Endothelial cell of umbilical vein (primary cell): ENCODE results near the gene FYN. TPM values are rescaled to one million over a fixed set of nuclear protein-coding genes. Genes with fewer than 3 reads are reported as not detected.

Source experiments
- BruUV-seq: library from RNA; stranded (reverse); fragments of 400-500 nt; replicated peaks from 2 replicates; lab custom pipeline; 2021; lab: Mats Ljungman, UMichigan
- CTCF ChIA-PET: fragments of 300-600, 350-600 bp; sonication (Branson Sonifier 250); formaldehyde crosslinking; loops from one replicate; lab custom pipeline; 2021; ENCODE audit warnings: antibody characterized with exemption, inconsistent platforms; lab: Charles Lee
- POLR2A ChIA-PET: fragments of 300-600, 350-600 bp; sonication (Branson Sonifier 250); formaldehyde crosslinking; loops from one replicate; lab custom pipeline; 2021; ENCODE audit warnings: antibody characterized with exemption, inconsistent platforms; lab: Charles Lee
- DNase-seq: peaks from one replicate; pipeline ENCODE4 v3.0.0-alpha.2; 2011; ENCODE audit warnings: low read depth, low spot score
- FAIRE-seq: peaks from 2 replicates; lab custom pipeline; 2011; peaks lifted over from hg19 to GRCh38; lab: Jason Lieb, UNC
- H2AFZ ChIP-seq: 2 replicates; pipeline ENCODE4 v1.6.0; 2012; ENCODE audit warnings: low read depth, low read length, control low read depth, inconsistent platforms
- H3K27ac ChIP-seq: 2 replicates; pipeline ENCODE4 v1.5.1; 2011; ENCODE audit warnings: low read depth, mild to moderate bottlenecking, control low read depth, low read length, moderate library complexity; ENCODE audit not compliant: insufficient read depth
- H3K27me3 ChIP-seq, 2 experiments: 2 replicates each; pipeline versions ENCODE4 v1.6.0 to v1.6.1; 2011; ENCODE audit warnings: low read length in 2 of 2, mixed read lengths in 1 of 2; ENCODE audit not compliant: control insufficient read depth in 2 of 2, insufficient read depth in 2 of 2
- H3K36me3 ChIP-seq, 2 experiments: 2 replicates in 1 of 2; 3 replicates in 1 of 2; pipeline ENCODE4 v1.5.1; 2011; ENCODE audit warnings: low read length in 2 of 2, mild to moderate bottlenecking in 1 of 2, moderate library complexity in 1 of 2; ENCODE audit not compliant: control insufficient read depth in 2 of 2, insufficient read depth in 2 of 2; ENCODE audit errors: extremely low read depth in 1 of 2
- H3K4me1 ChIP-seq: 3 replicates; pipeline ENCODE4 v1.5.1; 2011; ENCODE audit warnings: mild to moderate bottlenecking, low read length; ENCODE audit not compliant: control insufficient read depth, insufficient read depth; ENCODE audit errors: extremely low read depth
- H3K4me2 ChIP-seq: 2 replicates; pipeline ENCODE4 v1.6.1; 2011; ENCODE audit warnings: low read length, control low read depth, mixed read lengths; ENCODE audit not compliant: insufficient read depth
- H3K4me3 ChIP-seq, 3 experiments: fragments of 200-600 bp in 1 of 3; sonication (generic), shearing (Covaris generic) in 1 of 3; replicated peaks in 1 of 3; 2 replicates each; pipeline ENCODE4 v1.5.1; 2011 to 2016; ENCODE audit warnings: control low read depth in 3 of 3, low read length in 3 of 3, mild to moderate bottlenecking in 2 of 3, inconsistent platforms in 1 of 3, low read depth in 1 of 3, moderate library complexity in 1 of 3; ENCODE audit not compliant: insufficient read depth in 1 of 3
- H3K79me2 ChIP-seq: 2 replicates; pipeline ENCODE4 v1.6.0; 2012; ENCODE audit warnings: low read length, inconsistent platforms; ENCODE audit not compliant: control insufficient read depth, insufficient read depth
- H3K9ac ChIP-seq: replicated peaks from 2 replicates; pipeline ENCODE3; 2011; ENCODE audit warnings: low read length, control low read depth; ENCODE audit not compliant: insufficient read depth; ENCODE audit errors: extremely low read depth
- H3K9me1 ChIP-seq: replicated peaks from 3 replicates; pipeline ENCODE4 v1.6.0; 2011; ENCODE audit warnings: mild to moderate bottlenecking, low read length; ENCODE audit not compliant: control insufficient read depth, insufficient read depth; ENCODE audit errors: extremely low read depth
- H3K9me3 ChIP-seq: replicated peaks from 2 replicates; pipeline ENCODE4 v1.5.1; 2012; ENCODE audit warnings: low read length, inconsistent platforms; ENCODE audit not compliant: control insufficient read depth, insufficient read depth
- H4K20me1 ChIP-seq: replicated peaks from 2 replicates; pipeline ENCODE3; 2011; ENCODE audit warnings: mild to moderate bottlenecking, low read length; ENCODE audit not compliant: control insufficient read depth, insufficient read depth; ENCODE audit errors: extremely low read depth
- EZH2 ChIP-seq: IDR thresholded peaks from 2 replicates; pipeline ENCODE4 v1.6.1; 2012; ENCODE audit warnings: borderline replicate concordance, low read depth, mild to moderate bottlenecking, moderate library complexity, low read length, inconsistent platforms; ENCODE audit not compliant: severe bottlenecking
- GATA2 ChIP-seq: IDR thresholded peaks from 2 replicates; pipeline ENCODE4 v1.7.0; 2011; ENCODE audit warnings: low read depth, mild to moderate bottlenecking, moderate library complexity, mixed read lengths, low read length; ENCODE audit not compliant: insufficient read length, insufficient read depth
- JUN ChIP-seq: IDR thresholded peaks from 2 replicates; pipeline ENCODE4 v1.6.1; 2011; ENCODE audit warnings: borderline replicate concordance, low read depth; ENCODE audit not compliant: insufficient read length, insufficient read depth
- MYC ChIP-seq: IDR thresholded peaks from one replicate; pipeline ENCODE4 v1.6.1; 2011; ENCODE audit warnings: mild to moderate bottlenecking, low read depth, low read length
- POLR2A ChIP-seq: IDR thresholded peaks from 2 replicates; pipeline ENCODE4 v1.6.1; 2012; ENCODE audit warnings: low read depth, mild to moderate bottlenecking, control low read depth, low read length
- POLR2AphosphoS5 ChIP-seq: IDR thresholded peaks from 2 replicates; pipeline ENCODE4 v1.6.1; 2012; ENCODE audit warnings: low read depth, mild to moderate bottlenecking, control low read depth, low read length, moderate library complexity; ENCODE audit not compliant: insufficient read depth
- dilution Hi-C: fragments of 300-500 bp; cut with MboI; formaldehyde crosslinking; loops from one replicate; pipeline ENCODE4 v1.15.0; 2019; ENCODE audit warnings: low sequenced_read_pairs; ENCODE audit not compliant: extremely low pct_ligation_motif_present
- intact Hi-C: fragments of 100-400 bp; cut with micrococcal nuclease; formaldehyde crosslinking; loops from one replicate; pipeline ENCODE4 v1.10.0; 2022
- polyA plus RNA-seq, 4 experiments: library from polyadenylated mRNA; depleted of rRNA in 3 of 4; stranded (reverse) in 3 of 4; unstranded in 1 of 4; fragments of >200 nt; gene quantifications; 2 replicates each; pipeline versions ENCODE4 v1.2.1 to v1.2.3, GENCODE V29; 2011 to 2012; ENCODE audit warnings: missing spikeins in 1 of 4
- total RNA-seq: library from RNA; stranded (reverse); gene quantifications from 2 replicates; pipeline ENCODE4 v1.2.3, GENCODE V29; 2021
- TF ChIP-seq, protein P1 (sequence below), 2 donors: IDR thresholded peaks; 1 replicate in 1 of 2; 2 replicates in 1 of 2; pipeline ENCODE4 v1.5.1; 2011; ENCODE audit warnings: low read length in 2 of 2, mild to moderate bottlenecking in 2 of 2, moderate library complexity in 2 of 2, control low read depth in 1 of 2, inconsistent platforms in 1 of 2, low read depth in 1 of 2; ENCODE audit not compliant: insufficient read depth in 1 of 2; ENCODE audit errors: extremely low read depth in 1 of 2
- TF ChIP-seq, protein P2 (sequence below): IDR thresholded peaks from 2 replicates; pipeline ENCODE4 v1.6.1; 2011; ENCODE audit not compliant: insufficient read depth, insufficient read length

The FYN gene
- total and polyA plus RNA-seq, 2 donors (not counting 3 experiments of a cell fraction or from before 2014, with no cell fraction given): 69.0 to 143 TPM

DNA sequence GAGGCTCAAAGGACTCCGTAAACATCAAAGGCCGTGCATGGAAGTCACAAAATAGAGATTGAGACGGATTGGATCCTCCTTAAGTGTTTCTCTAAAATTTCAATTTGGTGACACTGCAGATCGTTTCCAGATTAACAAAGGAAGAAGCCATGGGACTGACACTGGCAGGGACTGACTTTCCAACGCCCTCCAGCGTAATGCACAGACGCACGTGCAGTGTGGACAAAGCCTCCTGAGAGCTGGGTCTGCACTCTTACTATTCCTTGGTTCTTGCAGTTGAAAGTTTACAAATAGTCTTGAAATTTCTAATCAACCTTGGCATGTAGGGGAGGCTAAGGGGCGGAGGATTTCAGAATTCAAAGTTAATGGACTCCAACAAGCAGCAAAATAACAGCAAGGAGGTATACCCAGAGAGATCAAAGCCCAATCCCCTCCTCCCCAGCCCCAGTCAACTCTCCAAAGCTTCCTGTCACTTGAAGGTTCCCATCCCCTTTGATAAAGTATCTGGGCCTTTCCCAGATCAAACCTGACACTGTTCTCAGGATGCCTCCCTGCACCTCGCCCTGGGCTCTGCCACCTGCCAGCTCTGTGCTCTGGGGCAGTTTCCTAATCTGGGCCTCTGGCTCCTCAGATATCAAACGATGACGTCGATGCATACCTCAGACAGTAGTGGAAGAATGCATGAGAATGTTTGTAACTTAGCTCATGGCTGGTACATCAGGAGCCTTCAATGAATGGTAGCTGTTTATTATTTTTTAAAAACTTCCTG lies 161.1 kb downstream of the FYN start:
- Histone ChIP-seq H3K79me2 (no peaks in the 10 kb centered on the region), H4K20me1 (no peaks in the 10 kb centered on the region), H2AFZ (no peak overlapping the region), H3K4me3 (no peak overlapping the region), H3K27ac (no peak overlapping the region), H3K4me1 (peaks cover 4% of the 10 kb centered on the region), H3K4me2 (no peak overlapping the region), H3K9ac (no peak overlapping the region), H3K36me3 (peaks cover 2 to 12% of the 10 kb centered on the region in 2 experiments), H3K9me3 (no peaks in the 10 kb centered on the region), H3K9me1 (no peaks in the 10 kb centered on the region), H3K27me3 (no peaks in the 10 kb centered on the region)
- FAIRE-seq: no peak
- no TSS peak for BruUV-seq
- TF ChIP-seq, protein P1, sequence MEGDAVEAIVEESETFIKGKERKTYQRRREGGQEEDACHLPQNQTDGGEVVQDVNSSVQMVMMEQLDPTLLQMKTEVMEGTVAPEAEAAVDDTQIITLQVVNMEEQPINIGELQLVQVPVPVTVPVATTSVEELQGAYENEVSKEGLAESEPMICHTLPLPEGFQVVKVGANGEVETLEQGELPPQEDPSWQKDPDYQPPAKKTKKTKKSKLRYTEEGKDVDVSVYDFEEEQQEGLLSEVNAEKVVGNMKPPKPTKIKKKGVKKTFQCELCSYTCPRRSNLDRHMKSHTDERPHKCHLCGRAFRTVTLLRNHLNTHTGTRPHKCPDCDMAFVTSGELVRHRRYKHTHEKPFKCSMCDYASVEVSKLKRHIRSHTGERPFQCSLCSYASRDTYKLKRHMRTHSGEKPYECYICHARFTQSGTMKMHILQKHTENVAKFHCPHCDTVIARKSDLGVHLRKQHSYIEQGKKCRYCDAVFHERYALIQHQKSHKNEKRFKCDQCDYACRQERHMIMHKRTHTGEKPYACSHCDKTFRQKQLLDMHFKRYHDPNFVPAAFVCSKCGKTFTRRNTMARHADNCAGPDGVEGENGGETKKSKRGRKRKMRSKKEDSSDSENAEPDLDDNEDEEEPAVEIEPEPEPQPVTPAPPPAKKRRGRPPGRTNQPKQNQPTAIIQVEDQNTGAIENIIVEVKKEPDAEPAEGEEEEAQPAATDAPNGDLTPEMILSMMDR (IDR thresholded peaks at IDR 0.05; ENCODE audit: extremely low read depth in 1 of 2, insufficient read depth in 1 of 2, low read depth in 1 of 2, low read length in 2 of 2): no peak
- TF ChIP-seq JUN (no peak), POLR2AphosphoS5 (no peak), POLR2A (no peak), MYC (no peak), GATA2 (no peak), EZH2 (no peak)
- TF ChIP-seq, protein P2, sequence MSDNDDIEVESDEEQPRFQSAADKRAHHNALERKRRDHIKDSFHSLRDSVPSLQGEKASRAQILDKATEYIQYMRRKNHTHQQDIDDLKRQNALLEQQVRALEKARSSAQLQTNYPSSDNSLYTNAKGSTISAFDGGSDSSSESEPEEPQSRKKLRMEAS: no peak
- CTCF ChIA-PET: interaction anchor here (0.7 to 1.0 kb wide), 2 partner anchors 11 to 331 kb away, joined by 3 to 7 read pairs; no protein-coding TSS in a partner anchor
- dilution Hi-C loops: no loop called here
- intact Hi-C loops: loop anchor here (5.0 kb wide), 1 partner anchor 90 kb away; no protein-coding TSS in a partner anchor
- no peak for DNase-seq
- POLR2A ChIA-PET: no interaction called here
